ENCODE results near the gene RPL27A.

Gene RPL27A

DNA sequence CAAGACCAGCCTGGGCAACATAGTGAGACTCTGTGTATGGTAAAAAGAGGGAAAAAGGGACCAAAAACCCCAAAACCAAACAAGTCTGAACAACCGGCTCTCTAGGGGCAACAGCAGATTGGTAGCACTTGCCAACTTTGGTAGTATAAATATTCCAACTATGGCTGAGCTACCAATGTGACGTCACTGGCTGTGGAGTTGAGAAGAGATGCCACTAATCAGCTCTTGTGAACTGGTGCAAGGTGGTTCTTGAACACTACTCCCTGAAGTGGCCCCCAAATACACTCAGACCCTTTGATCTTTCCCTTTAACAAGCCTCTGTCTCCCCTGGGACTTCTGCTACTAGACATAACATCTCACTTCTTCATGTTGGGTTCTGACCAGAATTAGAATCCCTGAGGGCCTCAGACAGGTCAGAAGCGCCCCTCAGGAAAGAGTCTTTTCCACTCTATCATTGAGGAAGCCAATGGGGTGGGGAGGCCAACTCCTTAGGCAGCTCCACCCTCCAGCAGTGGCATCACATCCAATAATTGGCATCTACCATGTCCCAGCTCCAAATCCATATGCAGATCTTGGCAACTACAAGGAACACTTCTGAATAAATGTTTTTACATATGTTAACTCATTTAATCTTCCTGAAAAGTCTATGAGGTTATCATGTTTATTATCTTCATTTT, 49.2 kb downstream of the RPL27A start:
- Histone ChIP-seq H3K27me3 (ENCODE audit: control insufficient read depth, low read length) (no peaks in the 10 kb centered on the region), H3K9me2 (replicated peaks; ENCODE audit: control insufficient read depth, low read length) (no peaks in the 10 kb centered on the region), H3K27ac (ENCODE audit: low read depth, low read length) (no peak overlapping the region), H4K20me1 (ENCODE audit: control insufficient read depth, insufficient read depth, low read depth, low read length) (no peaks in the 10 kb centered on the region), H3F3A (ENCODE audit: control insufficient read depth, insufficient read depth) (no peaks in the 10 kb centered on the region), H3K36me3 (ENCODE audit: control insufficient read depth, low read length) (no peaks in the 10 kb centered on the region), H3K79me2 (ENCODE audit: control insufficient read depth, low read length) (no peaks in the 10 kb centered on the region), H3K9me3 (ENCODE audit: control insufficient read depth, insufficient read depth, low read length) (no peaks in the 10 kb centered on the region), H3K4me1 (ENCODE audit: control insufficient read depth, low read length) (peaks cover 19% of the 10 kb centered on the region), H3K4me2 (ENCODE audit: low read length) (peak overlapping the region; percentile 31), H3K4me3 (ENCODE audit: low read length) (no peak overlapping the region)
- no peak for TF ChIP-seq EZH2phosphoT487 (IDR thresholded peaks at IDR 0.05; ENCODE audit: borderline replicate concordance, low read length)
- TF ChIP-seq, protein P1, sequence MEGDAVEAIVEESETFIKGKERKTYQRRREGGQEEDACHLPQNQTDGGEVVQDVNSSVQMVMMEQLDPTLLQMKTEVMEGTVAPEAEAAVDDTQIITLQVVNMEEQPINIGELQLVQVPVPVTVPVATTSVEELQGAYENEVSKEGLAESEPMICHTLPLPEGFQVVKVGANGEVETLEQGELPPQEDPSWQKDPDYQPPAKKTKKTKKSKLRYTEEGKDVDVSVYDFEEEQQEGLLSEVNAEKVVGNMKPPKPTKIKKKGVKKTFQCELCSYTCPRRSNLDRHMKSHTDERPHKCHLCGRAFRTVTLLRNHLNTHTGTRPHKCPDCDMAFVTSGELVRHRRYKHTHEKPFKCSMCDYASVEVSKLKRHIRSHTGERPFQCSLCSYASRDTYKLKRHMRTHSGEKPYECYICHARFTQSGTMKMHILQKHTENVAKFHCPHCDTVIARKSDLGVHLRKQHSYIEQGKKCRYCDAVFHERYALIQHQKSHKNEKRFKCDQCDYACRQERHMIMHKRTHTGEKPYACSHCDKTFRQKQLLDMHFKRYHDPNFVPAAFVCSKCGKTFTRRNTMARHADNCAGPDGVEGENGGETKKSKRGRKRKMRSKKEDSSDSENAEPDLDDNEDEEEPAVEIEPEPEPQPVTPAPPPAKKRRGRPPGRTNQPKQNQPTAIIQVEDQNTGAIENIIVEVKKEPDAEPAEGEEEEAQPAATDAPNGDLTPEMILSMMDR (IDR thresholded peaks at IDR 0.05; ENCODE audit: low read depth, low read length, poor library complexity, severe bottlenecking), result no peak

DNA sequence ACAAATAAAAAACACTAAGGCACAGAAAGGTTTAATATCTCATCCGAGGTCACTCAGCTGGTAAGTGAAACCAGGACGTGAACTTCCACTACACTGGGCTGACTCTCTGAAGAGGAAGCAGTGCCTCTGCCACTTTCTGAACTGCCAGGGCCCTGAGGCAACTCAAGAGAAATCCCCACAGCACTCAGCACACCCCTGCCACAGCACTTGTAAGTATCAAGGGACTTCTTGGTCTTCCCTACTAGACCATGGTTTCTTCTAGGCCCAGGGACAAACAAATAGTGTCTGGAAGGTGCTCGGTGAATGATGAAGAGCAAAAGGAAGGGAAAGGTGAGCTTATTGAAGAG, 49.7 kb downstream of the RPL27A start:
- Histone ChIP-seq H3F3A (ENCODE audit: control insufficient read depth, insufficient read depth) (no peaks in the 10 kb centered on the region), H3K4me3 (ENCODE audit: low read length) (no peak overlapping the region), H3K4me1 (ENCODE audit: control insufficient read depth, low read length) (peaks cover 19% of the 10 kb centered on the region), H3K27me3 (ENCODE audit: control insufficient read depth, low read length) (no peaks in the 10 kb centered on the region), H3K9me3 (ENCODE audit: control insufficient read depth, insufficient read depth, low read length) (no peaks in the 10 kb centered on the region), H3K36me3 (ENCODE audit: control insufficient read depth, low read length) (no peaks in the 10 kb centered on the region), H4K20me1 (ENCODE audit: control insufficient read depth, insufficient read depth, low read depth, low read length) (no peaks in the 10 kb centered on the region), H3K9me2 (replicated peaks; ENCODE audit: control insufficient read depth, low read length) (no peaks in the 10 kb centered on the region), H3K79me2 (ENCODE audit: control insufficient read depth, low read length) (no peaks in the 10 kb centered on the region), H3K4me2 (ENCODE audit: low read length) (peak overlapping the region; percentile 31), H3K27ac (ENCODE audit: low read depth, low read length) (no peak overlapping the region)
- no peak for TF ChIP-seq EZH2phosphoT487 (IDR thresholded peaks at IDR 0.05; ENCODE audit: borderline replicate concordance, low read length)
- TF ChIP-seq, protein P1 (IDR thresholded peaks at IDR 0.05; ENCODE audit: low read depth, low read length, poor library complexity, severe bottlenecking), result no peak

DNA sequence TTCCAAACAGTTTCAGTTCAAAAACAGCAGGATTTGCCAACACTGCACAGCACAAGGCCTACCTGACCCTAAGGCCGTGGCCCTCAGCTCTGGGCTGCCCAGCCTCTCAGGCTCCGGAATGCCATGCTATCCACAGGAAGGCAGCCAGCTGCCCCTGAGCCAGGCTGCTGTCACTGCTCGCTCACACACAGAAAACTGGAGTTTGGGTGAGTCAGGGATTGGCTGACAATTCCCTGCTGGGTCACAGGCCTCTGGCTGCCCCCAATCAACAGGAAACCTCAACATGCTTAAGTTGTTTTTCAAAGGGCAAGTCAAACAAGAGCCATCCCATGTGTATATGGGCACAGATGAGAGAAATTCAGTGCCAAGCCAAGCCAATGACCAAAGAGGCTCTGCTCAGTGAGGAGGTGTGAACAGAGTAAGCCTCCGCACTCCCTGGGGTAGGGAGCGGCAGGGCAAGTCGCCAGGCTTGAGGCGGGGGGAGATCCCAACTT, 50.2 kb downstream of the RPL27A start:
- Histone ChIP-seq H3F3A (ENCODE audit: control insufficient read depth, insufficient read depth) (no peaks in the 10 kb centered on the region), H3K4me3 (ENCODE audit: low read length) (no peak overlapping the region), H3K27ac (ENCODE audit: low read depth, low read length) (no peak overlapping the region), H4K20me1 (ENCODE audit: control insufficient read depth, insufficient read depth, low read depth, low read length) (no peaks in the 10 kb centered on the region), H3K27me3 (ENCODE audit: control insufficient read depth, low read length) (no peaks in the 10 kb centered on the region), H3K9me2 (replicated peaks; ENCODE audit: control insufficient read depth, low read length) (no peaks in the 10 kb centered on the region), H3K4me1 (ENCODE audit: control insufficient read depth, low read length) (peaks cover 19% of the 10 kb centered on the region), H3K36me3 (ENCODE audit: control insufficient read depth, low read length) (no peaks in the 10 kb centered on the region), H3K4me2 (ENCODE audit: low read length) (peak overlapping the region; percentile 31; the same call in 1 of the 2 replicates), H3K79me2 (ENCODE audit: control insufficient read depth, low read length) (no peaks in the 10 kb centered on the region), H3K9me3 (ENCODE audit: control insufficient read depth, insufficient read depth, low read length) (no peaks in the 10 kb centered on the region)
- TF ChIP-seq, protein P1 (IDR thresholded peaks at IDR 0.05; ENCODE audit: low read depth, low read length, poor library complexity, severe bottlenecking), result no peak
- no peak for TF ChIP-seq EZH2phosphoT487 (IDR thresholded peaks at IDR 0.05; ENCODE audit: borderline replicate concordance, low read length)
